Small intestine (tissue), 7 donors: ENCODE data around the gene KLHL26. TPM values are rescaled to one million over a fixed set of nuclear protein-coding genes. Genes with fewer than 3 reads are reported as not detected.
"Not testable (repeated sequence)": the region's sequence is repeated elsewhere in the genome, so short reads cannot be mapped to it uniquely, and the experiment has no call there.

Experiments
- DNase-seq, 2 donors: peaks; one replicate each; pipeline versions ENCODE4 v3.0.0 to v3.0.0-alpha.2; 2013
- FAIRE-seq: peaks from 2 replicates; lab custom pipeline; 2012; peaks lifted over from hg19 to GRCh38; lab: Jason Lieb, UNC
- H3K27ac ChIP-seq, 3 donors: one replicate each; pipeline ENCODE4 v1.5.1; 2013; ENCODE audit warnings: low read length in 2 of 3, mild to moderate bottlenecking in 2 of 3, control low read depth in 1 of 3, inconsistent platforms in 1 of 3, low read depth in 1 of 3, moderate library complexity in 1 of 3
- H3K27me3 ChIP-seq, 3 donors: one replicate each; pipeline ENCODE4 v1.6.1; 2013; ENCODE audit warnings: low read length in 3 of 3, inconsistent platforms in 1 of 3; ENCODE audit not compliant: control insufficient read depth in 3 of 3, insufficient read depth in 3 of 3
- H3K36me3 ChIP-seq, 3 donors: one replicate each; pipeline ENCODE4 v1.6.1; 2013; ENCODE audit warnings: low read length in 3 of 3, inconsistent platforms in 1 of 3, low read depth in 1 of 3, mild to moderate bottlenecking in 1 of 3, moderate library complexity in 1 of 3; ENCODE audit not compliant: control insufficient read depth in 3 of 3, insufficient read depth in 2 of 3
- H3K4me1 ChIP-seq, 3 donors: one replicate each; pipeline ENCODE4 v1.6.1; 2013; ENCODE audit warnings: low read length in 2 of 3, inconsistent platforms in 1 of 3, low read depth in 1 of 3, mild to moderate bottlenecking in 1 of 3, moderate library complexity in 1 of 3; ENCODE audit not compliant: control insufficient read depth in 3 of 3, insufficient read depth in 2 of 3
- H3K4me3 ChIP-seq, 3 donors: one replicate each; pipeline ENCODE4 v1.5.1; 2013; ENCODE audit warnings: low read length in 3 of 3, control low read depth in 1 of 3, inconsistent platforms in 1 of 3, low read depth in 1 of 3, mild to moderate bottlenecking in 1 of 3, moderate library complexity in 1 of 3
- H3K9me3 ChIP-seq, 2 donors: one replicate each; pipeline ENCODE4 v1.6.1; 2013; ENCODE audit warnings: low read depth in 1 of 2, low read length in 1 of 2; ENCODE audit not compliant: control insufficient read depth in 2 of 2, insufficient read depth in 1 of 2
- WGBS, 3 donors: extraction: QIAGEN DNeasy Blood & Tissue Kit; methylation state at CpG; one replicate each; pipeline ENCODE4 v1.1.7; 2013; 5-methylcytosine and 5-hydroxymethylcytosine counted together
- polyA plus RNA-seq, 4 donors: library from polyadenylated mRNA; stranded (reverse) in 3 of 4; unstranded in 1 of 4; fragments of 200-250 nt in 3 of 4; fragments of 120-200 nt in 1 of 4; gene quantifications; one replicate each; pipeline versions ENCODE4 v1.2.1 to v1.2.3, GENCODE V29; 2013
- donor health status: healthy with polysubstance abuse.
- donor health status: control.
- donor health status: control.
- donor health status: Bipolar disorder and iron deficiency.
- donor health status: healthy.

Gene KLHL26
- polyA plus RNA-seq, 4 donors, result 1.6 to 5.2 (median 3.5) TPM

DNA sequence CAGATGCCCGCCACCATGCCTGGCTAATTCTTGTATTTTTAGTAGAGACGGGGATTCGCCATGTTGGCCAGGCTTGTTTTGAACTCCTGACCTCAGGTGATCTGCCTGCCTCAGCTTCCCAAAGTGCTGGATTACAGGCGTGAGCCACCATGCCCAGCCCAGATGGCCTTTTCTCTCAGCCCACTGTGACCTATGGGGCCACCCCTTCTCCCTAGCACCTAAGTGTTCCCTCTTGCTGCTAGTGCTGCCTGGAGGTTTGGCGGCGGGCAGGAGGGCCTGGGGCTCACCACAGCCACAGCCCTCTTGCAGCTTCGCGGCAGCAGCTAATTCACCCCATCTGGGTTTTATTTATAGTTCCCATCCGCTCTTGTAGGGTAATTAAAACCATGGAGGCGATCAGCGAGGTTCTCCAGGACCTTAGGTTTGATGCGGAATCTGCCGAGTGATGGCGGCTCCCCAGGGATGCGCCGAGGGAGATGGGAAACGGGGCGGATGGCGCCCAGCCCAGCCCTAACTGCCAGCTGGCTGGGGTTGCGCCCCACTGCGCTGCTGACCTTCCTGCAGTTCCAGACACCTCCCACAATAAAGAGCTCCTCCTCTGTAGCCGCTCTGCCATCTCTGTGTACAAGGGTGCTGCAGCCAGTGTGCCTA lies 45.0 kb upstream of the KLHL26 start:
- DNase-seq (no peak), FAIRE-seq (no peak)
- Histone ChIP-seq H3K9me3 (no peaks in the 10 kb centered on the region), H3K4me1 (peaks cover 3 to 26% (median 11%) of the 10 kb centered on the region in 3 donors), H3K4me3 (no peak overlapping the region), H3K27me3 (peaks cover 0 to 24% (median 0%) of the 10 kb centered on the region in 3 donors), H3K27ac (no peak overlapping the region), H3K36me3 (peaks cover 0 to 19% (median 0%) of the 10 kb centered on the region in 3 donors)
- WGBS, 3 donors, result 93 to 96% (median 93%) methylated on average over 22 of the region's 22 CpGs

DNA sequence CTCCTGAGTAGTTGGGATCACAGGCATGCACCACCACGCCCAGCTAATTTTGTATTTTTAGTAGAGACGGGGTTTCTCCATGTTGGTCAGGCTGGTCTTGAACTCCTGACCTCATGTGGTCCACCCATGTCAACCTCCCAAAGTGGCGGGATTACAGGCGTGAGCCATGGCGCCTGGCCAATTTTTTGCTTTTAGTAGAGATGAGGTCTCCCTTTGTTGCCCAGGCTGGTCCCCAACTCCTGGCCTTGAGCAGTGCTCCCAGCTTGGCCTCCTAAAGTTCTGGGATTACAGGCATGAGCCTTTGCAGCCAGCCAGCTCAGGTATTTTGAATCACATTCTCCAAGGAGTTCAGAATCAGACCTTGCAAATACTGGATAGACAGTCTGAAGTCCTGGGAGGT lies 44.1 kb upstream of the KLHL26 start:
- FAIRE-seq, H3K9me3 ChIP-seq, H3K4me3 ChIP-seq, DNase-seq, H3K27ac ChIP-seq: not testable (repeated sequence)
- Histone ChIP-seq H3K36me3 (peaks cover 0 to 19% (median 0%) of the 10 kb centered on the region in 3 donors), H3K27me3 (peaks cover 0 to 31% (median 0%) of the 10 kb centered on the region in 3 donors), H3K4me1 (peaks cover 3 to 26% (median 11%) of the 10 kb centered on the region in 3 donors)
- WGBS, 3 donors, result 72 to 84% (median 84%) methylated on average over 5 of the region's 5 CpGs

- Histone ChIP-seq H3K27ac (peak overlapping the region in 1 of 3 donors; percentile 12), H3K4me3 (no peak overlapping the region), H3K36me3 (peaks cover 0 to 19% (median 0%) of the 10 kb centered on the region in 3 donors), H3K4me1 (peaks cover 3 to 20% (median 11%) of the 10 kb centered on the region in 3 donors), H3K27me3 (peaks cover 0 to 39% (median 2%) of the 10 kb centered on the region in 3 donors), H3K9me3 (no peaks in the 10 kb centered on the region)
- 36 to 41% (median 40%) methylated on average over 21 to 25 of the region's 25 CpGs for WGBS, 3 donors
- DNase-seq (no peak), FAIRE-seq (no peak)
Measured at GRCh38 chr19:18593367-18594095, 43.3 kb upstream of the KLHL26 start.

DNA sequence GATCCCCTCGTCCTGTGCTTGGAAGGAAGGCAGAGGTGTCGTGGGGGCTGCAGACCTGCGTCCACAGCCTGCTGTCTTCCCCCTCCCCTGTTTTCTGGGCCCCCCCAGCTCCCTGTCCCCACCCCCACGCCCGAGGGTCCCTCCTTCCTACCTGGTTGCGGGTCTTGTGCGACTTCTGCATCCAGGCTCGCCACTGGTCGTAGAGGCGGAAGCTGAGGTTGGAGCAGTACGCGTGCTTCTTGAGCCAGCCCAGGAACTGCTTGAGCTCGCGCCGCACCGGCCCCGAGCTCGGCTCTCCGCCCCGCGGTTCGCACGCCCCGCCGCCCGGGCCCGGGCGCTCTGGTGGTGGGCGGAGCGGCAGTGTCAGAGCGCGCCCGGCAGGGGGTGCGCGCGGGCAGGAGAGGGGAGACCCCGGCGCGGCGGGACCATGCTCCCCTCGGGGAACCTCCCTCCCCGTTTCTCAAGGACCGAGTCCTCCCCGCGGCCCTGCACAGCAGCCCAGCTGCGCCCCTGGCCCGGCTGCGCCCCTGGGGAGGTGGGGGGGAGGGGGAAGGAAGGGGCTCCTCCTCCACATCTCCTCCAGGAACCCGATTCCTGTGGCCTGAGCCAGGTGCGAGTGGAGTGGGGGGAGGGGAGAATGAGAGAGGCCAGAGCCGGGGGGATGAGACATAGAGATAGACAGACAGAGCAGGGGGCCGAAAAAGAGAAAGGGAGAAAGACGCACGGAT lies 42.6 kb upstream of the KLHL26 start:
- Histone ChIP-seq H3K36me3 (peaks cover 0 to 19% (median 0%) of the 10 kb centered on the region in 3 donors), H3K9me3 (no peaks in the 10 kb centered on the region), H3K4me1 (peaks cover 3 to 20% (median 11%) of the 10 kb centered on the region in 3 donors), H3K27me3 (peaks cover 0 to 46% (median 2%) of the 10 kb centered on the region in 3 donors), H3K4me3 (peak overlapping the region in 2 of 3 donors; percentile 14 to 29), H3K27ac (no peak overlapping the region)
- no peak for FAIRE-seq
- peak; percentile 61 to 89 for DNase-seq
- 1% methylated on average over 34 to 54 of the region's 54 CpGs for WGBS, 3 donors

DNA sequence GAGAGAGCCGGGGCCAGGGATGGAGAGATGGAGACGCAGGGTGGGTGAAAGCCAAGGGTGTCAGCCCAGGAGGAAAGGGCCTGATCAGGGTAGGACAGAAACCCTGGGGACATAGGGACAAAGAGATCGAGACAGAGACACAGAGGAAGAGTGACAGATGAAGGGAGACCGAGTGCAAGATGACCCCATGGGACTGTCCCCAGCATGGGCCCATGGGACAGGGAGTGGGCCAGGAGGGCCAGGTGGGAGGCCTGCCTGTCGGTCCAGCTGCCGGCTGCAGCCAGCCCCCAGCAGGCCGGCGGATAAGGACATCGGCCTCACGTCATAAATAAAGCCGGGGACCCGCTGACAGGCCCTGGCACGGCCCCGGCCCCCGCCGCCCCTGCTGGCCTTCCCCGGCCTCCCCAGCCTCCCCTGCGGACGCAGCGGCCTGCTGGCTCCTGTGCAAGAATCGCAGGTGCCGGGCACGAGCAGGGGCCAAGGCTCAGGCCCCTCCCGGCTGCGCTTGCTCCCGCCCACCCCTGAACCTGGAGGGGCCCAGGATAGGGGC lies 41.9 kb upstream of the KLHL26 start:
- WGBS, 3 donors, result 5 to 16% (median 11%) methylated on average over 23 to 26 of the region's 26 CpGs
- Histone ChIP-seq H3K27ac (no peak overlapping the region), H3K4me3 (peak overlapping the region in 2 of 3 donors; percentile 14 to 29), H3K9me3 (no peaks in the 10 kb centered on the region), H3K36me3 (peaks cover 0 to 19% (median 0%) of the 10 kb centered on the region in 3 donors), H3K4me1 (peaks cover 1 to 16% (median 6%) of the 10 kb centered on the region in 3 donors), H3K27me3 (peaks cover 0 to 52% (median 2%) of the 10 kb centered on the region in 3 donors)
- FAIRE-seq, result no peak
- DNase-seq, result no peak

- Histone ChIP-seq H3K27ac (no peak overlapping the region), H3K27me3 (peaks cover 0 to 55% (median 2%) of the 10 kb centered on the region in 3 donors), H3K4me3 (no peak overlapping the region), H3K36me3 (peaks cover 0 to 16% (median 0%) of the 10 kb centered on the region in 3 donors), H3K9me3 (no peaks in the 10 kb centered on the region), H3K4me1 (peaks cover 0 to 11% (median 6%) of the 10 kb centered on the region in 3 donors)
- WGBS, 3 donors, result 47 to 68% (median 58%) methylated on average over 6 of the region's 6 CpGs
- FAIRE-seq, result no peak
- no peak for DNase-seq
Measured at GRCh38 chr19:18595475-18595874, 41.4 kb upstream of the KLHL26 start.

GRCh38 chr19:18596752-18597157 lies 40.1 kb upstream of the KLHL26 start:
- H3K4me1 ChIP-seq, result peaks cover 0 to 11% (median 6%) of the 10 kb centered on the region in 3 donors
- H3K9me3 ChIP-seq, result no peaks in the 10 kb centered on the region
- no peak overlapping the region for H3K27ac ChIP-seq
- peak; percentile 32 to 33 for DNase-seq
- peaks cover under 1 to 64% (median 2%) of the 10 kb centered on the region in 3 donors for H3K27me3 ChIP-seq
- H3K4me3 ChIP-seq, result no peak overlapping the region
- H3K36me3 ChIP-seq, result peaks cover 0 to 7% (median 0%) of the 10 kb centered on the region in 3 donors
- 13 to 18% (median 14%) methylated on average over 20 to 21 of the region's 21 CpGs for WGBS, 3 donors
- no peak for FAIRE-seq
